HG02943 (cell line): ENCODE measurements around the gene PKP3.
"Not testable (repeated sequence)": the region's sequence is repeated elsewhere in the genome, so short reads cannot be mapped to it uniquely, and the experiment has no call there.

Experiments
- ATAC-seq: cut with Tn5 transposase; IDR thresholded peaks from one replicate; pipeline ENCODE4 v1.9.1; 2021; ENCODE audit warnings: mild to moderate bottlenecking, low read depth, moderate library complexity; ENCODE audit not compliant: unreplicated experiment

PKP3 gene

DNA sequence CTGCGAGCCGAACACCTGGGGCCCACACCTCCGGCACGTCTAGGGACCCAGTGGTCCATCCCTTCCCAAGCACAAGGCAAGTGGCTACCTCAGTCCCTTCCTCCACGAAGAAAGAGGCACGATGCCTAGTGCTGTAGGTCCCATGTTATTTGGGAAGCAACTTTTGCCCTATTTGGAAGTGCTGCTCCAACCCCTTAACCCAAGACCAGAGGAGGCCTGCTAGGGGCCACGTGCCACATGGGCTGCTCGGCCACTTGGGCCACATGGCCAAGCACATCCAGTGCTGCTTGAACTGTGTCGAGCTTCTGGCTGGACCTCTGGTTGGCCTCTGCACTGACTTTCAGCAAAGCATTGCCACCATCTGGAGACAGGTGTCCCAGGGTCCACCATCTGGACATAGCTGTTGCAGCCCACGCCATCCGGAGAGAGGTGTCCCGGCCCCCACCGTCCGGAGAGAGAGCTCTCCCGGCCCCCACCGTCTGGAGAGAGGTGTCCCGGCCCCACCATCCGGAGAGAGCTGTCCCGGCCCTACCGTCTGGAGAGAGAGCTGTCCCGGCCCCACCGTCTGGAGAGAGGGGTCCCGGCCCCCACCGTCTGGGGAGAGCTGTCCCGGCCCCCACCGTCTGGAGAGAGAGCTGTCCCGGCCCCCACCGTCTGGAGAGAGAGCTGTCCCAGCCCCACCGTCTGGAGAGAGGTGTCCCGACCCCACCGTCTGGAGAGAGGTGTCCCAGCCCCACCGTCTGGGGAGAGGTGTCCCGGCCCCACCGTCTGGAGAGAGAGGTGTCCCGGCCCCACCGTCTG lies 31.2 kb upstream of the PKP3 start:
- no peak for ATAC-seq

DNA sequence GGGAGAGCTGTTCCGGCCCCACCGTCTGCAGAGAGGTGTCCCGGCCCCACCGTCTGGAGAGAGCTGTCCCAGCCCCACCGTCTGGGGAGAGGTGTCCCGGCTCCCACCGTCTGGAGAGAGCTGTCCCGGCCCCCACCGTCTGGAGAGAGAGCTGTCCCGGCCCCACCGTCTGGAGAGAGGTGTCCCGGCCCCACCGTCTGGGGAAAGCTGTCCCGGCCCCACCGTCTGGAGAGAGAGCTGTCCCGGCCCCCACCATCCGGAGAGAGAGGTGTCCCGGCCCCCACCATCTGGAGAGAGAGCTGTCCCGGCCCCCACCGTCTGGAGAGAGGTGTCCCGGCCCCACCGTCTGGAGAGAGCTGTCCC lies 30.6 kb upstream of the PKP3 start:
- ATAC-seq: not testable (repeated sequence)

DNA sequence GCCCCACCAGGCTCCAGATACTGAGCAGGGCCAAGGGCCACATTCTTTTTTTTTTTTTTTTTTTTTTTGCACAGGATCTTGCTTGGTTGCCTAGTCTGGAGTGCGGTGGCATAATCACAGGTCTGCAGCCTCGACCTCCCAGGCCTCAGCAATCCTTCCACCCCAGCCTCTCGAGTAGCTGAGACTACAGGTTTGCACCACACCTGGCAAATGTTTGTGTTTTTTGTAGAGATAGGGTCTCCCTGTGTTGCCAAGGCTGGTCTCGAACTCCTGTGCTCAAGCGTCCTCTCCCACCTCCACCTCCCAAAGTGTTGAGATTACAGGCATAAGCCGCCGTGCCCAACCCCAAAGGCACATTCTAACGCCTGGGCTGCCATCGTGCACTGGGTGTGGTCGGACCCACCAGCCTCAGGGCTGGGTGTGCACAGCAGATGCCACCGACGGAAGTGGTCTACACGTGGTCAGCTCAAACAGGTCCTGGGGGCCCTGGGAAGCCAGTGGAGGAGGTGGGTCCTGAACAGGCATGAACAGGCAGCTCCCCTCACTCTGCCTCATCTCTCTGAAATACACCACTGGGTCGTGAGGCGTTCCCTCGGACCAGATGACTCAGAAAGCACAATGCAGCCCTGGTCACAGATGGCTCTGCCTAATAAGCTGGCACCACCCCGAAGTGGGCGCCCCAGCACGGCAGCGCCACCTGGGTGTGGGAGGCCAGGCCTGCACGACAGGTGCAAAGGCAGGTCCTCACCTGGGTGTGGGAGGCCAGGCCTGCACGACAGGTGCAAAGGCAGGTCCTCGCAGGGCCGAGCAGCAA lies 29.9 kb upstream of the PKP3 start:
- no peak for ATAC-seq

DNA sequence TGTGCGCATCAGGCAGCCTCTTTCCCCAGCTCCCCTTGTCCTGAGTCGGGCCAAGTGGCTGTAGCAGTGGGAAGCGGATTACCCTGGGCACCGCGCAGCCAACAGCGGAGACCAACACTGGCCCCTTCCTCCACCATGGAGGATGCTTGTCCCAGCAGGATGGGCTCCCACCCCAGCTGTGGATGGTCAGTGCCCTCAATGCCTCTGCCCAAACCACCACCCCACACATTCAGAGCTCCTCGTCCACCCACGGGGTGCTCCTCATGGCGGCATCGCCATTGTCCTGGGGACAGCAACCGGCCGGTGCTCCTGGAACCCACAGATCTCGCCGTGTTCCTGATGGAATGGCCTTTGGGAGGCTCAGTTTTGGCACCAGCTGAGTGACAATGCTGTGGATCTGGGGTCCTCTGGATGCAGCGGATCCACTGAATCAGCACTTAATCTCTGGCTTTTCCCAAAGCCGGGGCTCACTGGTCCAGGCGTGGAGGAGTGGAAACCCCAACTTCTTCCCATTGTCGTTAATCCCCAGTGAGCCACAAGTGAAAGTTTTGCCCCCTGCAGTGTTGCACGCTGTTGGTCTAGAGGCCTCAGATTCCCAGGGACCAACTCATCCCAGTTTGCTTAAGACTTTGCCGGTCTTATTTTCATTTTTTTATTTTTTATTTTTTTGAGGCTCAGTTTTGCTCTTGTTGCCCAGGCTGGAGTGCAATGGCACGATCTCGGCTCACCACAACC lies 28.9 kb upstream of the PKP3 start:
- no peak for ATAC-seq

DNA sequence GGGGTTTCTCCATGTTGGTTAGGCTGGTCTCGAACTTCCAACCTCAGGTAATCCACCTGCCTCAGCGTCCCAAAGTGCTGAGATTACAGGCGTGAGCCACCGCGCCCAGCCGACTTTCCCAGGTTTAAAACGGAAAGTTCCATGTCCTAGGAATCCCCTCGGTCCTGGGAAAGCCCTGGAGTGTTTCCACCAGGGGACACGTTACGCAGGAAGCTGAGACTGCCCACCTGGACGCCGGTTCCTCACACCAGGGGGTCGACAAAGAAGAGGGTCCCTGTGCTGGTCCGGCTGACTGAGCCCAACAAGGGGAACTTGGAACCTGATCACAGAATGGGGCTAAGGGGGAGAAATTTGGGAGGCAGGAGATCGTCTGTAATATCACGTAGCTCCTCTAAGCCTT lies 28.2 kb upstream of the PKP3 start:
- ATAC-seq: no peak

DNA sequence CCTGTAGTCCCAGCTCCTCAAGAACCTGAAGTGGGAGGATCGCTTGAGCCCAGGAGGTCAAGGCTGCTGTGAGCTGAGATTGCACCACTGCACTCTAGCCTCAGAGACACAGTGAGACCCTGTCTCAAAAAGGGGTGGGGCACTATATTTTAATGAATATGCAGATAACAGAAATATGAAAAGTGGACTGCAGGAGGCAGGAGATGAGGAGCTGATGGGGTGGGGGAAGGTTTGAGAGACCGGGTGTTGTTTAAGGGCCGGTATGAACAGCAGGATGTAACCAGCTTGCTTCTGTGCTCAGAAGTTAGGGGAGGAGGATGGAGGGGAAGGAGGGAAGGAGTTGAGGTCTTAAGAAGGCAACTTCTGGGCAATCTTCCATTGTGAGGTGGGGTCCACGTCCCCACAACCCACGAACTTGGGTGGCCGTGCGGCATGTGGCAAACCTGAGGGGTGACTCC lies 26.0 kb upstream of the PKP3 start:
- ATAC-seq: no peak

DNA sequence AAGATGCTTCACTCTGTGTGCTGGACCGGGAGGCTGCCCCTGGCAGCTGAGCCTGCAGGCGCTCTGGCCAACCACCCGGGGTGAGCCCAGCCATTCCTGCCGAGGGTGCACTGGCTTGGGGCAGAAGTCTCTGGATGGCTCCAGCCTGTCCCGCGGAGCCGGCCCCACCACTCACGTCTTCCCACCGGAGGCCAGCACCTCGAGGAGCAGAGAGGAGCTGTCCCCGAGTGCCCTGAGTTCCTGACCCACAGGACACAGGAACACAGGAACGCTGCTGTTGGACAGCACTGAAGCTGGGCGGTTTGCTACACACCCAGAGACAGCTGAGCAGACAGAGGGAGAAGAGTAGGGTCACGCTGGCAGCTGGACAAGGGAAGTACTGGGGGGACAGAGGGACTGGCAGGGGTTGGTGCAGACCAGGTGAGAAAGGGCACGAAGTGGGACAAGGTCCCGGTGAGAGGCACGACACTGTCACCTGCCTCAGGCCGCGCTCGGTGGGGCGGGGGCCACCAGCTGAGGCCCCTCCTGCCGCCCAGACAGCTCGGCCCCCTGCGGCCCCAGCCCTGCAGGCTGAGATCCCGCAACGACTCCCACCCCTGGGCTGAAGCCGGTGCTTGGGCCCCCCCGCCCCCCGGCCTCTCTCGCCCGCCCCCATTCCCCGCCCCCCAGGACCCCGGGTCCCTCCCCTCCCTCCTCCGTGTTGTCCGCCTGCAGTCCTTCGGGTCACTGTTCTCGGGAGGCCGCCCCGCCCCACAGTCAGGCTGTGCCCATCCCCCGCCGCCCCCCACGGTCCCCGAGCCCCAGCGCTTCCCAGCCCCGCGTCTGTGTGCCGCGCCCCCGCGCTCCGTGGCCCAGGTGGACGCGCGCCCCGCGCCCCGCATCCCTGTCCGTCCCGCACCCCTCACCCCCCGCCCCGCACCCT lies 25.3 kb upstream of the PKP3 start:
- no peak for ATAC-seq

DNA sequence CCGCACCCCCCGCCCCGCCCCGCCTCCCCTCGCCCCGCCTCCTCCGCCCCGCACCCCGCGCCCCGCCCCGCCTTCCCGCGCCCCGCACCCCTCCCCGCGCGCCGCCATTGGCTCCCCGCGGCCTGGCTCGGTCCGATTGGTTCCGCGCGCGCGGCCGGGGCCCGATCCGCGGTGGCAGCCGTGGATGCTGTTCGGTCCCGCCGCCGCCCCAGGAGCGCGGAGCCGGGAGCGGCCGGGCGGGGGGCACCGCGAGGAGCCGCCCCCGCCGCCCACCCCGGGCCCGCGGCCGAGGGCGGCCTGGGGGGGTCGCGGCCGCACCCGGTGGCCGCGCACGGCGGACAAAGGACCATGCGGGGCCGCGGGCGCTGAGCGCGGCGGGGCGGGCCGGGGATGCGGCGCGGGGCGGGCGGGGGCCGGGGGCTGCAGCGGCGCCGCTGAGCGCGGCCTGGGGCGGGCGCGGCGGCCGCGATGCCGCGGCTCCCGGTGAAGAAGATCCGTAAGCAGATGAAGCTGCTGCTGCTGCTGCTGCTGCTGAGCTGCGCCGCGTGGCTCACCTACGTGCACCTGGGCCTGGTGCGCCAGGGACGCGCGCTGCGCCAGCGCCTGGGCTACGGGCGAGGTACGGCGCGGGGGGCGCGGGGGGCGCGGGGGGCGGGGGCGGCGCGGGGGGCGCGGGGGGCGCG lies 24.5 kb upstream of the PKP3 start, which contains the start of gene B4GALNT4:
TSS of gene B4GALNT4 (plus strand) at position 164 of the 683 bp plus-strand sequence. CDS start at position 469, 305 bp downstream.
- ATAC-seq: no peak

DNA sequence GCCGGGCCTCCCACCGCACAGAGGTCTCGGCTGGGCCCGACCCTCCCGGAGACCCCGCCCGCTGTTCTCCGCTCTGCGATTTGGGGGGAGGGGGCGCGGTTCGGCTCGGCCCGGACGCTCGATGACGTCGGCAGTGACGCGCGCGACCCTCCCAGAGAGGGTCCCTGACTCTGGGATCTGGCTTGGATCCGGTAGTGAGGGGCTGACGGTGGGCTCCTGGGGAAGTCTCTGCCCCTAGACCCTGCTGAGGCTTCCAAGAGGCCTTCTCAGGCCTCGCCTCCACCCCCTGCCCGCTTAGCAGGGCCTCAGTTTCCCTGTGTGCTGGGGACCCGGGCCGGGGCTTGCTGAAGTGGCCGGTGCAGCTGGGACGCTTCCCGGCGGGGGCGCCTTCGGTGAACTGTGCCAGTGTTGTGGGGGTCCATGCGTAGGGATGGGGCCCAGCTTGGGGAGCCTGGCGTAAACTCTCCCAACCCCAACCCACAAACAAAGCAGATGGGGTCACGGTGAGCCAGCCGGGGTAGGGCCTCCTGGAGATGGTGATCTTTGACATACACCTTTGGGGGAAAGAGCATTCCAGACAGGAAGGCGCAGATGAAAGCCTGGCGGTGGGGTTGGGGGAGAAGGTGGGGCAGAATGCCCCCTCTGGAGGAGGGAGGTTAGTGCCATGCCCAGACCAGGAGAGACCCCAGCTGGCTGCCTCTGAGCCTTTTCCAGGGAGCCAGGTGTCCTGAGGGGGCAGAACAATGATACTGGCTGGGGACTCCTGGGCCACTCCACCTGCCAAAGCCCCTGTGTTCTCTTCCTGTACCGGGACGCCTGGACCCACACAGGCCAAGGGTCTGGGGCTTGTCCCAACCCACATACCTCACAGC lies 23.7 kb upstream of the PKP3 start:
- no peak for ATAC-seq

DNA sequence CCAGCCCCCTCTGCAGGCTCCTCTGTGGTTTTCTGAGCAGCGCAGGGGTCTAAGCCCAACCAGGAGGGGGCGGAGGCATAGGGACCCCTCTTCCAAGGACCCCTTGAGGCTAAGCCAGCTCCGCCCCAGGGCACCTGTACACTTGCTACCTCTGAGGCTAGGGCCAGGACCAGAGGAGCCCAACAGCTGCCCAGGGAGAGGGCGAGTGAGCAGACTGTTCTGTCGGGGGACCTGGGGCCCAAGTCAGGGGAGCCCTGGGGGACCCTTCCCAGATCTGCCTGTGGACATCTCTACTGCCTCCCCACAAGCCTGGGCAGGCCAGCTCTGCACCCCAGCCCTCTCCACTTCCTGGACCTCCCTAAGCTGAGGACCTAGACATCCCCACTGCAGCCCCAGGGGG lies 23.0 kb upstream of the PKP3 start:
- no peak for ATAC-seq

DNA sequence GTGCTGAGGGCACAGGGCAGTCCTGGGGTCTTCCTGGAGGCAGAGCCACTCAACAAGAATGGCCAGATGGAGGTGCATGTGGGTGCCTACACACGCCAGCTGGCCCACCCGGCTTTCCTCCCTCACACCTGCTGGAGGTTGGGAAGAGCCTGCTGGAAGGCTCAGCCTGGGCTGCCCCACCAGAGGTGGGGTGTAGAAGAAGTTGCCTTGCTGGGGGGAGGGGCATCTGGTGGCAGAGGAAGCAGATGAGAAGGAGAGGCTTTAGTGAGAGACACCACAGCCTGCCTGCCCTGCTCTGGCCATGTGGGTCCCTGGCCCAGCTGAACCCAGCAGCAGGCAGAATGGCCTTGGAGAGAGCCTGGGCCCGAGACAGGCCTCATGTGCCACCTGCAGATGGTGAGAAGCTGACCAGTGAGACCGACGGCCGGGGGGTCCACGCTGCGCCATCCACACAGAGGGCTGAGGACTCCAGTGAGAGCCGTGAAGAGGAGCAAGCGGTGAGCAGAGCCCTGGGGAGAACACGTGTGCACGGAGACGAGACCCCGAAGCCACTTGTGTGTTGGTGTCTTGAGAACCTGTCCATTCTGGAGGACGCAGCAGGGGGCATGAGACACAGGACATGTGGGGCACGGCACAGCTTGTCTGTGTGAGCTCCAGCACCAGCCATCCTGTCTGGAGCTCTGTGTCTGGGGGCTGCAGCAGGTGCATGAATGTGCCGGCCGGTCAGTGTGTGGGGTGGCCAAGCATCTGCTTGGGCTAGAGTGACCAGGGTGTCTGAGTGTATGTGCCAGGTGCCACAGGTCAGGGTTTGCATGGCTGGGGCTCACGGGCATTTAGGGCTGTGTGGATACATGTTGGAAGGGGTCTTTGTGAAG lies 22.1 kb upstream of the PKP3 start:
- no peak for ATAC-seq

DNA sequence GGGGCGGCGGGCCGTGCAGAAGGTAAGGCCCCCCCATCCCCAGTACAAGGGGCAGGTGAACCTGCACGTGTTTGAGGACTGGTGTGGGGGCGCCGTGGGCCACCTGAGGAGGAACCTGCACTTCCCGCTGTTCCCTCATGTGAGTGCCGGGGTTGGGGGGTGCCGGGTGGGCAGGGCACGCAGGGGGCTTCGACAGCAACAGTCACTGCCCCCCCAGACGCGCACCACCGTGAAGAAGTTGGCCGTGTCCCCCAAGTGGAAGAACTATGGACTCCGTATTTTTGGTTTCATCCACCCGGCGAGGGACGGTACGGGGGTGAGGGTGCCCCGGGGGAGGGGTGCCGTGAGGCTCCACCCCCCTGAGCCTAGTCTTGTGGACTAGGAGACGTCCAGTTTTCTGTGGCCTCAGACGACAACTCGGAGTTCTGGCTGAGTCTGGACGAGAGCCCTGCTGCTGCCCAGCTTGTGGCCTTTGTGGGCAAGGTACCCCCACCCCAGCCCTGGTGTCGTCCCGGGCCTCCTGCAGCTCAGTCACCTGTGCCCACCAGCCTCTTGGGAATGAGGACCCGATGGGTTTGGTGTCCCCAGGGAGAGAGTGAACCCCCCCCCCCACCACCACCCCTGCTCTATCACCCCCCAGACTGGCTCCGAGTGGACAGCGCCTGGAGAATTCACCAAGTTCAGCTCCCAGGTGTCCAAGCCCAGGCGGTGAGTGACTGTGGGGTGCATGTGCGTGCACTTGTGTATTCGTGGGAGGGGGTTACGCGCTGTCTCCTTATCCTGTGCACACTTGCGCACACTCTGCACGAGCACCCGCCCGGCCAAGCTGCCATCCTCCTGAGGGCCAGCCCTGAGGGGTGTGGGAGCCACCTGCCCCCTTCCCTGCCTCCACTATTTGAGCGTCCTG lies 20.9 kb upstream of the PKP3 start:
- ATAC-seq: no peak

DNA sequence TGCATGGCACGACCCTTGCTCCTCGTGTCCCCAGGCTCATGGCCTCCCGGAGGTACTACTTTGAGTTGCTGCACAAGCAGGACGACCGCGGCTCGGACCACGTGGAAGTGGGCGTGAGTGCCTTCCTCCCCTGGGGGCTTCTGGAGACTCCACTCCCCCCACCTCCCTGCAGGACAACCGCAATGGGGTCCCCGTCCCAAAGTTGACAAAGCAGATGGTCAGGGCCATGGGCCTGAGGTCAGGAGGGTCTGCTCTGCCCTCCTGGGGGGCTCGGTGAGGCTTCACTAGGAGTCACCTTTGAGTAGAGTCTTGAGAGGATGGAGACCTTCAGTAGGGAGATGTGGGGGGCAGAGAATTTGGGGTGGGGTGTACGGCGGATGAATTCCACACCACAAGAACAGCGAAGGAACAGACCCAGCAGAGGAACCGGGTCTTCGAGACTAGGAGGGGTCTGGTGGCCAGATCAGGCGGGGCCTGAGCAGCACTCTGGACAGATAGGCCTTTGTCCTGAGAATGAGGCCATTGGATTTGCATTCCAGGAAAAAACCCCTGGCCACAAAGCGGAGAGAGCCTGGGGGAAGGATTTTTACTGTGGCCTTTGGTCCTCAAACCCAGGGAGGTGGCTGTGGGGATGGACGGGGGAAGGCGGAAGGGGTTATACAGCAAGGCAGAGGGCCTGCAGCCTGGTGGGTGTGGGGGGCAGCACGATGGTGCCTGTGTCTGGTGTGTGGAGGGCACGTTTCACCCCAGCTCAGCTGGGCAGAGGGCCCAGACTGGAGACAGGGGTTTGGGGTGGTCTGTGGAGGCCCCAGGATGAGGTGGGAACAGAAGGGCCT lies 20.1 kb upstream of the PKP3 start:
- ATAC-seq: no peak

DNA sequence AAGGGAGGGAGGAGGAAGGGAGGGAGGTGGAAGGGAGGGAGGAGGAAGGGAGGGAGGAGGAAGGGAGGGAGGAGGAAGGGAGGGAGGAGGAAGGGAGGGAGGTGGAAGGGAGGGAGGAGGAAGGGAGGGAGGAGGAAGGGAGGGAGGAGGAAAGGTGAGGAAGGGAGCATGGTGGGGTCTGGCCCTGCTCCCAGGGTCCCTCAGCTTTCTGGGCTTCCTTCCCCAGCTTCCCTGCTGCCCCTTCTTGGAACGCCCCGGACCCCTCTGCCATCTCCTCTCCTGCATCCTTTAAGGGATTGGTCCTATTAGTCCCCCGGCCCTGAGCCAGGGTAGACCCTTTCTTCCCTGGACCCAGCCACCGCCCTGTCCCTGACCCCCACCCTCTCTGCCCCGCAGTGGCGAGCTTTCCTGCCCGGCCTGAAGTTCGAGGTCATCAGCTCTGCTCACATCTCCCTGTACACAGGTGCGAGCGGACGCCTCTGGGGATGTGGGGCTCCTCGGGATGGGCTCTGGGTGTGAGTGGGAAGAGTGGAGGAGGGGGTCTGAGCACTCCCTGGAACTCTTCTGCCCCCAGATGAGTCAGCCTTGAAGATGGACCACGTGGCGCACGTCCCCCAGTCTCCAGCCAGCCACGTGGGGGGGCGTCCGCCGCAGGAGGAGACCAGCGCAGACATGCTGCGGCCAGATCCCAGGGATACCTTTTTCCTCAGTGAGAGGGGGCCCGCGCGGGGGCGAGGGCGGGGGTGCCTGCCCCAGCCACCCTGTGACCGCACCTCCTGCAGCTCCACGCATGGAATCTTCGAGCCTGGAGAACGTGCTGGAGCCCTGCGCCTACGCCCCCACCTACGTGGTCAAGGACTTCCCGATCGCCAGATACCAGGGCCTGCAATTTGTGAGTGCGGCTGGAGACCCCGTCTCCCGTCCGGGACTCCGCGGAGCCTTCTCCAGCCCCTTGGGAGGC lies 18.7 kb upstream of the PKP3 start:
- no peak for ATAC-seq
